Peyer's patch (tissue), 4 donors: ENCODE data around the gene KNG1. TPM values are rescaled to one million over a fixed set of nuclear protein-coding genes. Genes with fewer than 3 reads are reported as not detected.
A peak's percentile ranks its signal among the peaks of the same experiment; 100 is the strongest.

ENCODE experiments used
- DNase-seq, 3 donors: peaks; one replicate each; pipeline ENCODE4 v3.0.0-alpha.2; 2017 to 2019
- H3K27ac ChIP-seq, 4 donors: fragments of 200-600 bp; sonication (generic); one replicate each; pipeline ENCODE4 v1.5.1; 2016 to 2019
- H3K27me3 ChIP-seq, 2 donors: fragments of 200-600 bp; sonication (generic); one replicate each; pipeline ENCODE4 v1.5.1; 2019
- H3K36me3 ChIP-seq, 3 donors: fragments of 200-600 bp; sonication (generic); one replicate each; pipeline ENCODE4 v1.5.1; 2016 to 2019
- H3K4me1 ChIP-seq, 4 donors: fragments of 200-600 bp; sonication (generic); one replicate each; pipeline ENCODE4 v1.5.1; 2016 to 2019
- H3K4me3 ChIP-seq, 4 donors: fragments of 200-600 bp; sonication (generic); 1 replicate in 3 of 4; 2 replicates in 1 of 4; pipeline ENCODE4 v1.5.1; 2016 to 2019; ENCODE audit warnings: mild to moderate bottlenecking in 1 of 4
- H3K9me3 ChIP-seq, 4 donors: fragments of 200-600 bp; sonication (generic); one replicate each; pipeline ENCODE4 v1.5.1; 2016 to 2019; ENCODE audit warnings: mild to moderate bottlenecking in 1 of 4
- CTCF ChIP-seq, 6 experiments: fragments of 450-650 bp in 4 of 6; fragments of 200-600 bp in 2 of 6; sonication (generic) in 1 of 6; IDR thresholded peaks; one replicate each; pipeline ENCODE4 v1.5.1; 2017 to 2019; ENCODE audit warnings: antibody characterized with exemption in 6 of 6, mild to moderate bottlenecking in 3 of 6, moderate library complexity in 1 of 6
- POLR2A ChIP-seq, 2 donors: fragments of 450-650 bp; IDR thresholded peaks; one replicate each; pipeline ENCODE4 v1.5.1; 2017; ENCODE audit warnings: antibody characterized with exemption in 2 of 2, mild to moderate bottlenecking in 2 of 2, moderate library complexity in 2 of 2
- total RNA-seq, 4 donors: library from RNA; depleted of rRNA; stranded (reverse); fragments of >200 nt; gene quantifications; one replicate each; pipeline ENCODE4 v1.1.0, GENCODE V29; 2016

The KNG1 gene
- total RNA-seq, 4 donors from 2014 or later, result 0.57 to 1.1 TPM; not detected in 2

GRCh38 chr3:186713499-186713898, 3.7 kb upstream of the KNG1 start:
- Histone ChIP-seq H3K4me3 (no peak overlapping the region), H3K9me3 (no peaks in the 10 kb centered on the region)
- TF ChIP-seq CTCF (IDR thresholded peaks at IDR 0.05), result no peak

GRCh38 chr3:186719945-186720739, 3.0 kb downstream of the KNG1 start:
- Histone ChIP-seq H3K9me3 (no peaks in the 10 kb centered on the region), H3K36me3 (no peaks in the 10 kb centered on the region), H3K4me3 (no peak overlapping the region), H3K27me3 (no peaks in the 10 kb centered on the region), H3K4me1 (no peaks in the 10 kb centered on the region), H3K27ac (no peak overlapping the region)
- no peak for DNase-seq
- TF ChIP-seq CTCF (IDR thresholded peaks at IDR 0.05) (no peak), POLR2A (IDR thresholded peaks at IDR 0.05) (no peak)

More at GRCh38 chr3:186713499-186713898, 3.7 kb upstream of the KNG1 start:
- Histone ChIP-seq H3K27ac (no peak overlapping the region), H3K27me3 (no peaks in the 10 kb centered on the region), H3K4me1 (no peaks in the 10 kb centered on the region), H3K36me3 (no peaks in the 10 kb centered on the region)
- DNase-seq, result no peak

- no peaks in the 10 kb centered on the region for H3K9me3 ChIP-seq
- H3K4me1 ChIP-seq, result no peaks in the 10 kb centered on the region
- no peak overlapping the region for H3K4me3 ChIP-seq
- no peaks in the 10 kb centered on the region for H3K27me3 ChIP-seq
- peak in 2 of 3 donors; percentile 53 to 58 for DNase-seq
- TF ChIP-seq POLR2A (IDR thresholded peaks at IDR 0.05), result no peak
- TF ChIP-seq CTCF (IDR thresholded peaks at IDR 0.05), result peak in 3 of 6 experiments; percentile 47 to 54 (median 49)
- H3K36me3 ChIP-seq, result no peaks in the 10 kb centered on the region
- H3K27ac ChIP-seq, result no peak overlapping the region
Observed at GRCh38 chr3:186722457-186722856, 5.3 kb downstream of the KNG1 start.

- no peaks in the 10 kb centered on the region for H3K27me3 ChIP-seq
- TF ChIP-seq CTCF (IDR thresholded peaks at IDR 0.05) (no peak), POLR2A (IDR thresholded peaks at IDR 0.05) (no peak)
- H3K36me3 ChIP-seq, result no peaks in the 10 kb centered on the region
- H3K4me1 ChIP-seq, result no peaks in the 10 kb centered on the region
- DNase-seq, result no peak
- H3K9me3 ChIP-seq, result no peaks in the 10 kb centered on the region
- H3K4me3 ChIP-seq, result no peak overlapping the region
- no peak overlapping the region for H3K27ac ChIP-seq
Observed at GRCh38 chr3:186724911-186725310, 7.8 kb downstream of the KNG1 start.

- TF ChIP-seq CTCF (IDR thresholded peaks at IDR 0.05) (no peak), POLR2A (IDR thresholded peaks at IDR 0.05) (no peak)
- Histone ChIP-seq H3K9me3 (no peaks in the 10 kb centered on the region), H3K27ac (no peak overlapping the region), H3K4me3 (no peak overlapping the region), H3K36me3 (no peaks in the 10 kb centered on the region), H3K4me1 (no peaks in the 10 kb centered on the region), H3K27me3 (no peaks in the 10 kb centered on the region)
- no peak for DNase-seq
Observed at GRCh38 chr3:186732169-186732766, 15.1 kb downstream of the KNG1 start.
